HFF-Myc (cell line): Measurements from ENCODE around the gene TRDMT1.

Source experiments
- DNase-seq: peaks from one replicate; pipeline ENCODE4 v3.0.0-alpha.2; 2011; ENCODE audit warnings: low read depth; ENCODE audit errors: extremely low read depth
- H3K4me3 ChIP-seq: replicated peaks from 2 replicates; pipeline ENCODE4 v1.5.1; 2011; ENCODE audit warnings: low read depth, mild to moderate bottlenecking, control low read depth, low read length
- CTCF ChIP-seq: IDR thresholded peaks from 2 replicates; pipeline ENCODE4 v1.5.1; 2012; ENCODE audit warnings: mild to moderate bottlenecking, low read depth, low read length, control low read depth; ENCODE audit errors: missing control alignments

The TRDMT1 gene

GRCh38 chr10:17237149-17237527, 35.7 kb upstream of the TRDMT1 start:
- H3K4me3 ChIP-seq: no peak overlapping the region
- no peak for TF ChIP-seq CTCF
- DNase-seq: no peak

- TF ChIP-seq CTCF: no peak
- H3K4me3 ChIP-seq: no peak overlapping the region
- DNase-seq: no peak
Measured at GRCh38 chr10:17236468-17237148, 35.1 kb upstream of the TRDMT1 start.

GRCh38 chr10:17235136-17235535, 33.7 kb upstream of the TRDMT1 start:
- peak overlapping the region; percentile 99 for H3K4me3 ChIP-seq
- no peak for DNase-seq
- peak; percentile 21 for TF ChIP-seq CTCF

- no peak for TF ChIP-seq CTCF
- peak overlapping the region; percentile 99 for H3K4me3 ChIP-seq
- DNase-seq: no peak
Measured at GRCh38 chr10:17234431-17234945, 33.0 kb upstream of the TRDMT1 start.

DNA sequence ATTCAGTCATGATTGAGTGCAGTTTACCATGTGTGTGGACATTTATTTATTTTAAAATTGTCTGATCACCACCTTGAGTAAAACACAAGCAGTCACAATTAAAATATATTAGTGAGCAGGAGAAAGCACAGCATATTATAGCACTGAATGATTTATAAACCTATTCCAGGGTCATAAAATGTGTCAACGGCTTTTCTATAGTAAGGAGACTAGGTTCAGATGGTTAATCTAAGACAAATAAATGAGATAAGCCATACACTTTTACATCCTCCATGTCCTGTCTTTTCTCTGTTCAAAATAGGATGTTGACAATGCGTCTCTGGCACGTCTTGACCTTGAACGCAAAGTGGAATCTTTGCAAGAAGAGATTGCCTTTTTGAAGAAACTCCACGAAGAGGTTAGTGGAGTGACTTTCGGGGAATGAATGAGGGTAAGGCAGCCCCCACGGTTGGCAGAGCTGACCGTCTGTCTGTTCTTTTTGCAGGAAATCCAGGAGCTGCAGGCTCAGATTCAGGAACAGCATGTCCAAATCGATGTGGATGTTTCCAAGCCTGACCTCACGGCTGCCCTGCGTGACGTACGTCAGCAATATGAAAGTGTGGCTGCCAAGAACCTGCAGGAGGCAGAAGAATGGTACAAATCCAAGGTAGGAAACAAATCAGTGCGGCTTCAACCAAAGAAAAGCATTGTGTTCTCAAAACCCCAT, 32.0 kb upstream of the TRDMT1 start:
- no peak for DNase-seq
- peak overlapping the region; percentile 99 for H3K4me3 ChIP-seq
- no peak for TF ChIP-seq CTCF

DNA sequence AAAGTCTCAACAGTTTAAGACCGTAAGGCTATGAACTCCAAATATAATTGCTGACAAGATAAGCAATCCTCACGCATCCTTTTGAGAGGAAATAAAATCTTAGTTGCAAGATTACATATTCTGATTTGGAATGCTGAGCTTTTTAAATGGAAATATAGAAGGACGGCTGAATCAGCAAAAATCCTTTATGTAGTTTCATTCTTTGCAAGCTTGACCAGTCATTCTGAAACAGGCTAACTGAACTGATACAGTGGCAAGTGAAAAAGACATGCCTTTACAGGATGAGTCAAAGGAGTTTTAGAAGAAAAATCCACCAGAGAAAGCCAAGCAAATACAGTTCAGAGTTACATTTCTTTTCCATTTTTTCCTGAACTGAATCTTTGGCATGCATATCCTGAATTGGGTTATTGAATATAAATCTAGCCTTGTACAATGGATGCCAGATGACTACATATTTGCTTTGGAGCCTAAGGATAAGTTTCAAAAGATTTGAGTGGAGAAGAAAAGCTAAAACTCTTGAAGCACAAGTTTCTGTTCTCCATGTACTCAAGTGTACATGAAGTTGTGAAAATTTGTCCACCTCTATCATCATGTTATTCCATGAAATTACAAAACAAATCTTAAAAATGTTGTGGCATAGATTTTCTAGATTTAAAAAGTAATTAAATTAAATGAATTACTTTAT, 30.9 kb upstream of the TRDMT1 start:
- no peak for DNase-seq
- no peak for TF ChIP-seq CTCF
- peak overlapping the region; percentile 99 for H3K4me3 ChIP-seq
